ENCODE results near the gene EPHA6. TPM values are rescaled to one million over a fixed set of nuclear protein-coding genes. Genes with fewer than 3 reads are reported as not detected.
A peak's percentile ranks its signal among the peaks of the same experiment; 100 is the strongest.

The EPHA6 gene
- total RNA-seq, 2 experiments from 2014 or later, result not detected

- H3K9me3 Mint-ChIP-seq, result no peaks in the 10 kb centered on the region
- no peak for TF ChIP-seq CTCF (IDR thresholded peaks at IDR 0.05)
- DNase-seq (peak in 2 of 14 experiments; percentile 1 to 9), ATAC-seq (ENCODE audit: poor library complexity) (no peak)
- no peak overlapping the region for H3K27ac ChIP-seq (ENCODE audit: low read depth in 1 of 2, low read length in 2 of 2)
- H3K27ac Mint-ChIP-seq, result no peak overlapping the region
- no peaks in the 10 kb centered on the region for H3K4me1 Mint-ChIP-seq (ENCODE audit: low read depth)
- ChIA-PET POLR2A (no interaction called here), CTCF (no interaction called here)
- no peaks in the 10 kb centered on the region for H3K36me3 ChIP-seq (ENCODE audit: insufficient read depth, low read length)
- no peaks in the 10 kb centered on the region for H3K4me1 ChIP-seq (ENCODE audit: insufficient read depth, low read length)
- no peak overlapping the region for H3K4me3 ChIP-seq (ENCODE audit: low read length)
- no peak overlapping the region for H3K4me3 Mint-ChIP-seq
- no peaks in the 10 kb centered on the region for H3K36me3 Mint-ChIP-seq (ENCODE audit: low read depth)
- H3K27me3 ChIP-seq (ENCODE audit: control insufficient read depth in 1 of 2, insufficient read depth in 2 of 2, low read length in 2 of 2), result no peaks in the 10 kb centered on the region
- H3K27me3 Mint-ChIP-seq, result no peaks in the 10 kb centered on the region
- no peaks in the 10 kb centered on the region for H3K9me3 ChIP-seq (ENCODE audit: control insufficient read depth in 1 of 2, insufficient read depth in 1 of 2, low read length in 2 of 2)
- intact Hi-C loops (cut with DNase I, micrococcal nuclease), result loop anchor here in 1 of 2 experiments (5.0 kb wide), 1 partner anchor 1159 kb away; no protein-coding TSS in a partner anchor
Measured at GRCh38 chr3:96863129-96863740, 48.8 kb downstream of the EPHA6 start.

GRCh38 chr3:96865605-96866004, 51.2 kb downstream of the EPHA6 start:
- ATAC-seq (ENCODE audit: poor library complexity) (no peak), DNase-seq (no peak)
- no peaks in the 10 kb centered on the region for H3K9me3 Mint-ChIP-seq
- Histone ChIP-seq H3K4me3 (ENCODE audit: low read length) (no peak overlapping the region), H3K9me3 (ENCODE audit: control insufficient read depth in 1 of 2, insufficient read depth in 1 of 2, low read length in 2 of 2) (no peaks in the 10 kb centered on the region), H3K27me3 (ENCODE audit: control insufficient read depth in 1 of 2, insufficient read depth in 2 of 2, low read length in 2 of 2) (no peaks in the 10 kb centered on the region), H3K36me3 (ENCODE audit: insufficient read depth, low read length) (no peaks in the 10 kb centered on the region), H3K4me1 (ENCODE audit: insufficient read depth, low read length) (no peaks in the 10 kb centered on the region), H3K27ac (ENCODE audit: low read depth in 1 of 2, low read length in 2 of 2) (no peak overlapping the region)
- no peaks in the 10 kb centered on the region for H3K27me3 Mint-ChIP-seq
- no peak for TF ChIP-seq CTCF (IDR thresholded peaks at IDR 0.05)
- ChIA-PET POLR2A (no interaction called here), CTCF (interaction anchor here (0.7 kb wide), 1 partner anchor 9 kb away, joined by 3 read pairs; no protein-coding TSS in a partner anchor)
- H3K36me3 Mint-ChIP-seq (ENCODE audit: low read depth), result no peaks in the 10 kb centered on the region
- H3K27ac Mint-ChIP-seq, result no peak overlapping the region
- intact Hi-C loops (cut with DNase I, micrococcal nuclease), result no loop called here
- H3K4me3 Mint-ChIP-seq, result no peak overlapping the region
- no peaks in the 10 kb centered on the region for H3K4me1 Mint-ChIP-seq (ENCODE audit: low read depth)

GRCh38 chr3:96869316-96869715, 54.9 kb downstream of the EPHA6 start:
- POLR2A ChIA-PET, result no interaction called here
- ATAC-seq (ENCODE audit: poor library complexity) (no peak), DNase-seq (no peak)
- Mint-ChIP-seq H3K4me1 (ENCODE audit: low read depth) (no peaks in the 10 kb centered on the region), H3K36me3 (ENCODE audit: low read depth) (no peaks in the 10 kb centered on the region), H3K9me3 (no peaks in the 10 kb centered on the region), H3K27me3 (no peaks in the 10 kb centered on the region), H3K27ac (no peak overlapping the region), H3K4me3 (no peak overlapping the region)
- intact Hi-C loops (cut with DNase I, micrococcal nuclease), result no loop called here
- H3K9me3 ChIP-seq (ENCODE audit: control insufficient read depth in 1 of 2, insufficient read depth in 1 of 2, low read length in 2 of 2), result no peaks in the 10 kb centered on the region
- no peaks in the 10 kb centered on the region for H3K27me3 ChIP-seq (ENCODE audit: control insufficient read depth in 1 of 2, insufficient read depth in 2 of 2, low read length in 2 of 2)
- H3K4me1 ChIP-seq (ENCODE audit: insufficient read depth, low read length), result no peaks in the 10 kb centered on the region
- H3K4me3 ChIP-seq (ENCODE audit: low read length), result no peak overlapping the region
- H3K36me3 ChIP-seq (ENCODE audit: insufficient read depth, low read length), result no peaks in the 10 kb centered on the region
- no peak for TF ChIP-seq CTCF (IDR thresholded peaks at IDR 0.05)
- no peak overlapping the region for H3K27ac ChIP-seq (ENCODE audit: low read depth in 1 of 2, low read length in 2 of 2)
- CTCF ChIA-PET, result no interaction called here
